ENCODE measurements around the gene HMGXB3. TPM values are rescaled to one million over a fixed set of nuclear protein-coding genes. Genes with fewer than 3 reads are reported as not detected.

Gene HMGXB3
- total and polyA plus RNA-seq, 4 donors, result 2.7 to 22.9 (median 11.0) TPM

DNA sequence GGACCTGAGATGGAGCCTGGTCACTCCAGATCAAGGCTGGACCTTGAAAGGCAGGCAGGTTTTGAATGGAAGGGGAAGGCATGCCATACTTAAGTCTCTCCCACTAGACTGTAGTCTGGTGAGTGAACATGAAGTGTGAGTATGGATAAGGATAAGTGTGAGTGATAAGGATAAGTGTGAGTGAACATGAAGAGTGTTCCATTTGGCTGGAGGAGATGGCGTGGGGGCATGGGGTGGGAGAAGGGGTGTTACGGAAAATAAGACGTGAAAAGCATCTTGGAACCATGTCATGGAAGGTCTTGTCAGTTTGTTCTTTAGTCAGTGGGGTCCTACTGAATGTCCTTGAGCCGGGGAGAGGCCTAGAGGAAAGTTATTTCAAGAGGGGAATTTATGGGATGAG lies 32.8 kb downstream of the HMGXB3 start:
- peaks cover 16 to 81% (median 65%) of the 10 kb centered on the region in 4 donors for H3K36me3 ChIP-seq (ENCODE audit: control insufficient read depth in 4 of 4, insufficient read depth in 3 of 4, low read depth in 1 of 4, low read length in 3 of 4)
- H3K27ac ChIP-seq (ENCODE audit: low read depth in 1 of 2, low read length in 2 of 2), result no peak overlapping the region
- no peak for DNase-seq (ENCODE audit: low spot score)
- no peak overlapping the region for H3K4me3 ChIP-seq (ENCODE audit: low read depth in 1 of 3, low read length in 3 of 3)
- no peaks in the 10 kb centered on the region for H3K27me3 ChIP-seq (ENCODE audit: control insufficient read depth in 4 of 4, insufficient read depth in 4 of 4, low read length in 3 of 4)
- TF ChIP-seq, protein P1, sequence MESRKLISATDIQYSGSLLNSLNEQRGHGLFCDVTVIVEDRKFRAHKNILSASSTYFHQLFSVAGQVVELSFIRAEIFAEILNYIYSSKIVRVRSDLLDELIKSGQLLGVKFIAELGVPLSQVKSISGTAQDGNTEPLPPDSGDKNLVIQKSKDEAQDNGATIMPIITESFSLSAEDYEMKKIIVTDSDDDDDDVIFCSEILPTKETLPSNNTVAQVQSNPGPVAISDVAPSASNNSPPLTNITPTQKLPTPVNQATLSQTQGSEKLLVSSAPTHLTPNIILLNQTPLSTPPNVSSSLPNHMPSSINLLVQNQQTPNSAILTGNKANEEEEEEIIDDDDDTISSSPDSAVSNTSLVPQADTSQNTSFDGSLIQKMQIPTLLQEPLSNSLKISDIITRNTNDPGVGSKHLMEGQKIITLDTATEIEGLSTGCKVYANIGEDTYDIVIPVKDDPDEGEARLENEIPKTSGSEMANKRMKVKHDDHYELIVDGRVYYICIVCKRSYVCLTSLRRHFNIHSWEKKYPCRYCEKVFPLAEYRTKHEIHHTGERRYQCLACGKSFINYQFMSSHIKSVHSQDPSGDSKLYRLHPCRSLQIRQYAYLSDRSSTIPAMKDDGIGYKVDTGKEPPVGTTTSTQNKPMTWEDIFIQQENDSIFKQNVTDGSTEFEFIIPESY (IDR thresholded peaks at IDR 0.05), result no peak
- TF ChIP-seq TAF1 (conservative IDR thresholded peaks at IDR 0.05) (no peak), HNF4A (conservative IDR thresholded peaks at IDR 0.05) (no peak), GABPA (IDR thresholded peaks at IDR 0.05 in 1 of 2, conservative IDR thresholded peaks at IDR 0.05 in 1 of 2) (no peak), SP1 (IDR thresholded peaks at IDR 0.05) (no peak), EGR1 (IDR thresholded peaks at IDR 0.05; ENCODE audit: low read depth in 2 of 2) (no peak), FOXA1 (IDR thresholded peaks at IDR 0.05) (no peak), JUND (IDR thresholded peaks at IDR 0.05) (no peak)
- TF ChIP-seq, protein P2, sequence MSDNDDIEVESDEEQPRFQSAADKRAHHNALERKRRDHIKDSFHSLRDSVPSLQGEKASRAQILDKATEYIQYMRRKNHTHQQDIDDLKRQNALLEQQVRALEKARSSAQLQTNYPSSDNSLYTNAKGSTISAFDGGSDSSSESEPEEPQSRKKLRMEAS (IDR thresholded peaks at IDR 0.05), result no peak
- TF ChIP-seq, protein P3, sequence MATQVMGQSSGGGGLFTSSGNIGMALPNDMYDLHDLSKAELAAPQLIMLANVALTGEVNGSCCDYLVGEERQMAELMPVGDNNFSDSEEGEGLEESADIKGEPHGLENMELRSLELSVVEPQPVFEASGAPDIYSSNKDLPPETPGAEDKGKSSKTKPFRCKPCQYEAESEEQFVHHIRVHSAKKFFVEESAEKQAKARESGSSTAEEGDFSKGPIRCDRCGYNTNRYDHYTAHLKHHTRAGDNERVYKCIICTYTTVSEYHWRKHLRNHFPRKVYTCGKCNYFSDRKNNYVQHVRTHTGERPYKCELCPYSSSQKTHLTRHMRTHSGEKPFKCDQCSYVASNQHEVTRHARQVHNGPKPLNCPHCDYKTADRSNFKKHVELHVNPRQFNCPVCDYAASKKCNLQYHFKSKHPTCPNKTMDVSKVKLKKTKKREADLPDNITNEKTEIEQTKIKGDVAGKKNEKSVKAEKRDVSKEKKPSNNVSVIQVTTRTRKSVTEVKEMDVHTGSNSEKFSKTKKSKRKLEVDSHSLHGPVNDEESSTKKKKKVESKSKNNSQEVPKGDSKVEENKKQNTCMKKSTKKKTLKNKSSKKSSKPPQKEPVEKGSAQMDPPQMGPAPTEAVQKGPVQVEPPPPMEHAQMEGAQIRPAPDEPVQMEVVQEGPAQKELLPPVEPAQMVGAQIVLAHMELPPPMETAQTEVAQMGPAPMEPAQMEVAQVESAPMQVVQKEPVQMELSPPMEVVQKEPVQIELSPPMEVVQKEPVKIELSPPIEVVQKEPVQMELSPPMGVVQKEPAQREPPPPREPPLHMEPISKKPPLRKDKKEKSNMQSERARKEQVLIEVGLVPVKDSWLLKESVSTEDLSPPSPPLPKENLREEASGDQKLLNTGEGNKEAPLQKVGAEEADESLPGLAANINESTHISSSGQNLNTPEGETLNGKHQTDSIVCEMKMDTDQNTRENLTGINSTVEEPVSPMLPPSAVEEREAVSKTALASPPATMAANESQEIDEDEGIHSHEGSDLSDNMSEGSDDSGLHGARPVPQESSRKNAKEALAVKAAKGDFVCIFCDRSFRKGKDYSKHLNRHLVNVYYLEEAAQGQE (IDR thresholded peaks at IDR 0.05), result no peak
- TF ChIP-seq, protein P4, sequence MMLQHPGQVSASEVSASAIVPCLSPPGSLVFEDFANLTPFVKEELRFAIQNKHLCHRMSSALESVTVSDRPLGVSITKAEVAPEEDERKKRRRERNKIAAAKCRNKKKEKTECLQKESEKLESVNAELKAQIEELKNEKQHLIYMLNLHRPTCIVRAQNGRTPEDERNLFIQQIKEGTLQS (IDR thresholded peaks at IDR 0.05), result no peak
- over 99% methylated on average over 4 of the region's 4 CpGs for WGBS
- no peaks in the 10 kb centered on the region for H3K4me1 ChIP-seq (ENCODE audit: control insufficient read depth in 4 of 4, insufficient read depth in 4 of 4, low read length in 3 of 4)
- no peak overlapping the region for H3K9ac ChIP-seq (ENCODE audit: low read depth in 1 of 2, low read length in 2 of 2)
- no peaks in the 10 kb centered on the region for H3K9me3 ChIP-seq (ENCODE audit: control insufficient read depth in 4 of 4, low read length in 3 of 4)

DNA sequence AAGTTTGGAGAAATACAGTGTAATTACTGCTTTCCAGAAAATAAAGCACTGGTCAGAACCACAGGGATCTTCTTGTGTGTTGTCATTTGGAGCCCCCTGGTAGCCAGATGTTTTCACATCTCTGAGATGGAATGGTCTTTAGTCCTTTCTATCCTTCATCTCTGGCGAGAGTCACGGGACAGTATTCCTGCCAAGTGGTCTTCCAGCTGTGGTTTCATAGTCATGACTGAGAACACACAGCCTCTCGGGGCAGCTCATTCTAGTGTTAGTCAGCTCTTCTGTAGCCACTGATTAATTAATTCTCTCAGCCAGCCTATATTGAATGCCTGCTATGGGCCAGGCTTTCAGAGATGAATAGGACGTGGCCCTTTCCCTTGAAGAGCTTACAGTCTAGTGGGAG lies 34.1 kb downstream of the HMGXB3 start:
- no peaks in the 10 kb centered on the region for H3K4me1 ChIP-seq (ENCODE audit: control insufficient read depth in 4 of 4, insufficient read depth in 4 of 4, low read length in 3 of 4)
- H3K27me3 ChIP-seq (ENCODE audit: control insufficient read depth in 4 of 4, insufficient read depth in 4 of 4, low read length in 3 of 4), result no peaks in the 10 kb centered on the region
- H3K36me3 ChIP-seq (ENCODE audit: control insufficient read depth in 4 of 4, insufficient read depth in 3 of 4, low read depth in 1 of 4, low read length in 3 of 4), result peaks cover 16 to 82% (median 69%) of the 10 kb centered on the region in 4 donors
- H3K9ac ChIP-seq (ENCODE audit: low read depth in 1 of 2, low read length in 2 of 2), result no peak overlapping the region
- no peak overlapping the region for H3K4me3 ChIP-seq (ENCODE audit: low read depth in 1 of 3, low read length in 3 of 3)
- no peak overlapping the region for H3K27ac ChIP-seq (ENCODE audit: low read depth in 1 of 2, low read length in 2 of 2)
- H3K9me3 ChIP-seq (ENCODE audit: control insufficient read depth in 4 of 4, low read length in 3 of 4), result no peaks in the 10 kb centered on the region
- WGBS, result 95% methylated on average over 4 of the region's 4 CpGs
- TF ChIP-seq YY1 (IDR thresholded peaks at IDR 0.05) (no peak), NR2F2 (IDR thresholded peaks at IDR 0.05) (no peak), GABPA (IDR thresholded peaks at IDR 0.05 in 1 of 2, conservative IDR thresholded peaks at IDR 0.05 in 1 of 2) (no peak), FOXA2 (IDR thresholded peaks at IDR 0.05) (no peak), RAD21 (IDR thresholded peaks at IDR 0.05) (no peak), FOXA1 (IDR thresholded peaks at IDR 0.05) (no peak), HNF4G (IDR thresholded peaks at IDR 0.05) (no peak), TAF1 (conservative IDR thresholded peaks at IDR 0.05) (no peak)
- TF ChIP-seq, protein P3 (IDR thresholded peaks at IDR 0.05), result no peak
- TF ChIP-seq, protein P1 (IDR thresholded peaks at IDR 0.05), result no peak
- TF ChIP-seq, protein P2 (IDR thresholded peaks at IDR 0.05), result no peak
- no peak for DNase-seq (ENCODE audit: low spot score)
